Ishikawa (cell line): ENCODE results near the gene CADPS.

Experiments used
- CEBPB ChIP-seq: IDR thresholded peaks from 2 replicates; pipeline ENCODE4 v1.6.1; 2012
- CREB1 ChIP-seq: IDR thresholded peaks from 2 replicates; pipeline ENCODE4 v1.6.1; 2012; ENCODE audit warnings: low read depth
- EP300 ChIP-seq: IDR thresholded peaks from 2 replicates; pipeline ENCODE4 v1.6.1; 2012; ENCODE audit warnings: borderline replicate concordance
- FOXM1 ChIP-seq: IDR thresholded peaks from 2 replicates; pipeline ENCODE4 v1.6.1; 2012; ENCODE audit warnings: low read depth, borderline replicate concordance
- RAD21 ChIP-seq: IDR thresholded peaks from 2 replicates; pipeline ENCODE4 v1.6.1; 2012; ENCODE audit warnings: low read depth
- REST ChIP-seq: IDR thresholded peaks from 2 replicates; pipeline ENCODE4 v1.6.1; 2012; ENCODE audit warnings: low read depth, mild to moderate bottlenecking
- TAF1 ChIP-seq: IDR thresholded peaks from 2 replicates; pipeline ENCODE4 v1.6.1; 2012; ENCODE audit warnings: low read depth, mild to moderate bottlenecking
- TCF12 ChIP-seq: IDR thresholded peaks from 2 replicates; pipeline ENCODE4 v1.6.1; 2012; ENCODE audit warnings: low read depth
- TEAD4 ChIP-seq: IDR thresholded peaks from 2 replicates; pipeline ENCODE4 v1.6.1; 2012
- USF1 ChIP-seq: IDR thresholded peaks from 2 replicates; pipeline ENCODE4 v1.6.1; 2012
- YY1 ChIP-seq: IDR thresholded peaks from 2 replicates; pipeline ENCODE4 v1.6.1; 2012; ENCODE audit warnings: low read depth

GRCh38 chr3:62696011-62696410 is 179.2 kb downstream of the CADPS start:
- no peak for TF ChIP-seq CREB1
- TF ChIP-seq RAD21 = no peak
- no peak for TF ChIP-seq TEAD4
- TF ChIP-seq TCF12 = no peak
- no peak for TF ChIP-seq YY1
- TF ChIP-seq CEBPB = no peak
- no peak for TF ChIP-seq TAF1
- TF ChIP-seq EP300 = no peak
- no peak for TF ChIP-seq FOXM1
- TF ChIP-seq REST = no peak
- no peak for TF ChIP-seq USF1
